Esophagus muscularis mucosa (tissue), 4 donors: ENCODE data around the gene KRTAP24-1. TPM values are rescaled to one million over a fixed set of nuclear protein-coding genes. Genes with fewer than 3 reads are reported as not detected.

Experiments used
- DNase-seq: peaks from one replicate; pipeline ENCODE4 v3.0.0-alpha.2; 2017; ENCODE audit errors: extremely low spot score
- H3K27ac ChIP-seq, 4 donors: fragments of 200-600 bp; sonication (generic); replicated peaks in 1 of 4; 1 replicate in 3 of 4; 2 replicates in 1 of 4; pipeline ENCODE4 v1.5.1; 2016 to 2019; ENCODE audit warnings: mild to moderate bottlenecking in 1 of 4
- H3K27me3 ChIP-seq, 4 donors: fragments of 200-600 bp; sonication (generic); one replicate each; pipeline versions ENCODE4 v1.5.1 to v1.6.0; 2016 to 2019
- H3K36me3 ChIP-seq, 4 donors: fragments of 200-600 bp; sonication (generic); one replicate each; pipeline ENCODE4 v1.5.1; 2016 to 2019
- H3K4me1 ChIP-seq, 4 donors: fragments of 200-600 bp; sonication (generic); one replicate each; pipeline ENCODE4 v1.5.1; 2016 to 2019
- H3K4me3 ChIP-seq, 4 donors: fragments of 200-600 bp; sonication (generic); 1 replicate in 2 of 4; 2 replicates in 2 of 4; pipeline ENCODE4 v1.5.1; 2016 to 2019; ENCODE audit warnings: mild to moderate bottlenecking in 4 of 4, moderate library complexity in 1 of 4
- H3K9me3 ChIP-seq, 4 donors: fragments of 200-600 bp; sonication (generic); 1 replicate in 3 of 4; 2 replicates in 1 of 4; pipeline ENCODE4 v1.5.1; 2016 to 2019
- CTCF ChIP-seq, 3 experiments: fragments of 200-600 bp in 2 of 3; fragments of 450-650 bp in 1 of 3; sonication (generic) in 2 of 3; IDR thresholded peaks; one replicate each; pipeline ENCODE4 v1.5.1; 2017 to 2019; ENCODE audit warnings: antibody characterized with exemption in 3 of 3, mild to moderate bottlenecking in 2 of 3, moderate library complexity in 1 of 3
- EP300 ChIP-seq: sonication (generic); formaldehyde crosslinking; IDR thresholded peaks from one replicate; pipeline ENCODE4 v1.6.1; 2017; ENCODE audit warnings: antibody characterized with exemption
- POLR2A ChIP-seq: fragments of 450-650 bp; IDR thresholded peaks from one replicate; pipeline ENCODE4 v1.6.1; 2017; ENCODE audit warnings: antibody characterized with exemption, moderate library complexity, mild to moderate bottlenecking, low read depth
- POLR2AphosphoS5 ChIP-seq, 2 donors: sonication (generic); formaldehyde crosslinking; IDR thresholded peaks; one replicate each; pipeline ENCODE4 v1.6.1; 2017; ENCODE audit warnings: antibody characterized with exemption in 2 of 2
- WGBS: methylation state at CpG from one replicate; pipeline ENCODE4 v1.1.5; 2018; 5-methylcytosine and 5-hydroxymethylcytosine counted together
- intact Hi-C: fragments of 100-400 bp; cut with DNase I; formaldehyde crosslinking; loops from one replicate; pipeline ENCODE4 v1.15.1; 2023
- total RNA-seq, 4 donors: library from RNA; depleted of rRNA; stranded (reverse); fragments of >200 nt; gene quantifications; one replicate each; pipeline versions ENCODE4 v1.1.0 to v1.2.1, GENCODE V29; 2016

The KRTAP24-1 gene
- total RNA-seq, result not detected

GRCh38 chr21:30282850-30283249, at the start of gene KRTAP24-1:
Gene KRTAP24-1, minus strand, starts transcription at chr21:30282950. Its CDS starts 18 bp downstream, at chr21:30282932.
- DNase-seq, result no peak
- intact Hi-C loops, result no loop called here
- Histone ChIP-seq H3K27ac (no peak within 1 kb of the TSS), H3K9me3 (peaks cover 0 to 5% (median 0%) of the 10 kb centered on the region in 4 donors), H3K4me3 (no peak within 1 kb of the TSS), H3K27me3 (no peaks in the 10 kb centered on the region), H3K36me3 (no peaks in the 10 kb centered on the region), H3K4me1 (no peaks in the 10 kb centered on the region)
- 55% methylated on average over 3 of the region's 3 CpGs for WGBS
- no peak for TF ChIP-seq POLR2A
- no peak for TF ChIP-seq CTCF (IDR thresholded peaks at IDR 0.05)
- TF ChIP-seq EP300, result no peak
- TF ChIP-seq POLR2AphosphoS5 (IDR thresholded peaks at IDR 0.05), result no peak

- intact Hi-C loops, result no loop called here
- H3K4me3 ChIP-seq, result no peak overlapping the region
- H3K9me3 ChIP-seq, result peaks cover 0 to 14% (median 3%) of the 10 kb centered on the region in 4 donors
- no peaks in the 10 kb centered on the region for H3K36me3 ChIP-seq
- DNase-seq, result no peak
- TF ChIP-seq POLR2AphosphoS5 (IDR thresholded peaks at IDR 0.05) (no peak), EP300 (no peak), POLR2A (no peak), CTCF (IDR thresholded peaks at IDR 0.05) (no peak)
- H3K27ac ChIP-seq, result no peak overlapping the region
- 88% methylated on average over 4 of the region's 4 CpGs for WGBS
- no peaks in the 10 kb centered on the region for H3K4me1 ChIP-seq
- no peaks in the 10 kb centered on the region for H3K27me3 ChIP-seq
These were observed 46.6 kb upstream of the KRTAP24-1 start for GRCh38 chr21:30329203-30329875.

GRCh38 chr21:30326390-30326789, 43.6 kb upstream of the KRTAP24-1 start:
- no peaks in the 10 kb centered on the region for H3K4me1 ChIP-seq
- H3K4me3 ChIP-seq, result no peak overlapping the region
- no peaks in the 10 kb centered on the region for H3K36me3 ChIP-seq
- intact Hi-C loops, result no loop called here
- peaks cover 0 to 14% (median 3%) of the 10 kb centered on the region in 4 donors for H3K9me3 ChIP-seq
- TF ChIP-seq POLR2A (no peak), POLR2AphosphoS5 (IDR thresholded peaks at IDR 0.05) (no peak), CTCF (IDR thresholded peaks at IDR 0.05) (no peak), EP300 (no peak)
- H3K27me3 ChIP-seq, result no peaks in the 10 kb centered on the region
- H3K27ac ChIP-seq, result no peak overlapping the region
- DNase-seq, result no peak

- 73% methylated on average over 2 of the region's 2 CpGs for WGBS
- Histone ChIP-seq H3K27ac (no peak within 1 kb of the TSS), H3K9me3 (no peaks in the 10 kb centered on the region), H3K36me3 (no peaks in the 10 kb centered on the region), H3K4me3 (no peak within 1 kb of the TSS), H3K27me3 (no peaks in the 10 kb centered on the region), H3K4me1 (no peaks in the 10 kb centered on the region)
- TF ChIP-seq CTCF (IDR thresholded peaks at IDR 0.05), result no peak
- TF ChIP-seq POLR2A, result no peak
- no peak for TF ChIP-seq POLR2AphosphoS5 (IDR thresholded peaks at IDR 0.05)
- no peak for TF ChIP-seq EP300
- no peak for DNase-seq
- intact Hi-C loops, result no loop called here
These were observed 37.5 kb upstream of the KRTAP24-1 start, which contains the start of gene KRTAP26-1 for GRCh38 chr21:30320215-30320614. Gene KRTAP26-1, minus strand, starts transcription at chr21:30320315. Its CDS starts 280 bp downstream, at chr21:30320035.

- TF ChIP-seq CTCF (IDR thresholded peaks at IDR 0.05), result no peak
- no peak for TF ChIP-seq POLR2AphosphoS5 (IDR thresholded peaks at IDR 0.05)
- no peak for TF ChIP-seq POLR2A
- no peak for TF ChIP-seq EP300
- H3K4me3 ChIP-seq, result no peak overlapping the region
- no peaks in the 10 kb centered on the region for H3K27me3 ChIP-seq
- H3K4me1 ChIP-seq, result no peaks in the 10 kb centered on the region
- DNase-seq, result no peak
- intact Hi-C loops, result no loop called here
- no peaks in the 10 kb centered on the region for H3K36me3 ChIP-seq
- no peak overlapping the region for H3K27ac ChIP-seq
- WGBS, result 92% methylated on average over 2 of the region's 2 CpGs
- H3K9me3 ChIP-seq, result no peaks in the 10 kb centered on the region
These were observed 33.0 kb upstream of the KRTAP24-1 start for GRCh38 chr21:30315701-30316100.
